MM.1S (cell line): ENCODE data around the gene GRHL3.

ENCODE experiments used
- EZH2 ChIP-seq: fragments of 300-600 bp; sonication (generic); optimal IDR thresholded peaks from 2 replicates; pipeline ENCODE3; 2017; ENCODE audit warnings: low read depth, mild to moderate bottlenecking, antibody characterized with exemption, low read length, mixed read lengths
- EZH2phosphoT487 ChIP-seq: fragments of 300-600 bp; sonication (generic); IDR thresholded peaks from 2 replicates; pipeline ENCODE4 v1.6.1; 2018; ENCODE audit warnings: antibody characterized with exemption, low read length
- TF ChIP-seq, protein P1 (sequence below): fragments of 300-600 bp; sonication (generic); IDR thresholded peaks from 2 replicates; pipeline ENCODE4 v1.5.1; 2016; ENCODE audit warnings: antibody characterized with exemption, low read length, mixed read lengths

DNA sequence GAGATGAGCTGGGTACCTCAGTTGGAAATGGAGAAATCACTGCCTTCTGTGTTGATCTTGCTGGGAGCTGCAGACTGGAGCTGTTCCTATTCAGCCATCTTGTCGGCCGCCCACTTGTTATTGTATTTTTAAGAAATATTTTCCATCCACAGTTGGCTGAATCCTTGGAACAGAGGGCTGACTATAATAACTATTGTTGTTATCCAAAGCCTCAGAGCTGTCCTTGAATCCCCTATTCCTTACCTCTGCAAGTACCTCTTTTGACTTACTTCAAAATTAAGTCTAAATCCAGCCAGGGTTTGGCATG lies 44.1 kb upstream of the GRHL3 start:
- TF ChIP-seq, protein P1, sequence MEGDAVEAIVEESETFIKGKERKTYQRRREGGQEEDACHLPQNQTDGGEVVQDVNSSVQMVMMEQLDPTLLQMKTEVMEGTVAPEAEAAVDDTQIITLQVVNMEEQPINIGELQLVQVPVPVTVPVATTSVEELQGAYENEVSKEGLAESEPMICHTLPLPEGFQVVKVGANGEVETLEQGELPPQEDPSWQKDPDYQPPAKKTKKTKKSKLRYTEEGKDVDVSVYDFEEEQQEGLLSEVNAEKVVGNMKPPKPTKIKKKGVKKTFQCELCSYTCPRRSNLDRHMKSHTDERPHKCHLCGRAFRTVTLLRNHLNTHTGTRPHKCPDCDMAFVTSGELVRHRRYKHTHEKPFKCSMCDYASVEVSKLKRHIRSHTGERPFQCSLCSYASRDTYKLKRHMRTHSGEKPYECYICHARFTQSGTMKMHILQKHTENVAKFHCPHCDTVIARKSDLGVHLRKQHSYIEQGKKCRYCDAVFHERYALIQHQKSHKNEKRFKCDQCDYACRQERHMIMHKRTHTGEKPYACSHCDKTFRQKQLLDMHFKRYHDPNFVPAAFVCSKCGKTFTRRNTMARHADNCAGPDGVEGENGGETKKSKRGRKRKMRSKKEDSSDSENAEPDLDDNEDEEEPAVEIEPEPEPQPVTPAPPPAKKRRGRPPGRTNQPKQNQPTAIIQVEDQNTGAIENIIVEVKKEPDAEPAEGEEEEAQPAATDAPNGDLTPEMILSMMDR: no peak
- TF ChIP-seq EZH2phosphoT487: no peak
- no peak for TF ChIP-seq EZH2
